ENCODE measurements around the gene VWA7.

DNA sequence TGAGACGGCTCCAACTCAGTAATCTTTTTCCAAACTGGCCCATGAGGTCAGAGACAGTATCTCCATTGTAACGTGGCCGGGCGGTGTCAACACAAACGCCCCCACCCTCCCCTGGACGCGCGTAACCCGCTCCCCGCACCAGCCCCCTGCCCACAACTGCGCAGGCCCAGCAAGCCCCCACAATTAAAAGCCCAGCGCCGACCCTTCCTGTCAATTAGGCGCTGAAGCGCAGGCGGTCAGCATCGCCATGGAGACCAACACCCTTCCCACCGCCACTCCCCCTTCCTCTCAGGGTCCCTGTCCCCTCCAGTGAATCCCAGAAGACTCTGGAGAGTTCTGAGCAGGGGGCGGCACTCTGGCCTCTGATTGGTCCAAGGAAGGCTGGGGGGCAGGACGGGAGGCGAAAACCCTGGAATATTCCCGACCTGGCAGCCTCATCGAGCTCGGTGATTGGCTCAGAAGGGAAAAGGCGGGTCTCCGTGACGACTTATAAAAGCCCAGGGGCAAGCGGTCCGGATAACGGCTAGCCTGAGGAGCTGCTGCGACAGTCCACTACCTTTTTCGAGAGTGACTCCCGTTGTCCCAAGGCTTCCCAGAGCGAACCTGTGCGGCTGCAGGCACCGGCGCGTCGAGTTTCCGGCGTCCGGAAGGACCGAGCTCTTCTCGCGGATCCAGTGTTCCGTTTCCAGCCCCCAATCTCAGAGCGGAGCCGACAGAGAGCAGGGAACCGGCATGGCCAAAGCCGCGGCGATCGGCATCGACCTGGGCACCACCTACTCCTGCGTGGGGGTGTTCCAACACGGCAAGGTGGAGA lies 38.1 kb upstream of the VWA7 start, which contains the start of the genes HSPA1A and HSPA1L:
- TF ChIP-seq EZH2 (IDR thresholded peaks at IDR 0.05; ENCODE audit: insufficient read depth, low read length) (no peak), CTCF (IDR thresholded peaks at IDR 0.05; ENCODE audit: insufficient read depth, low read depth, low read length) (no peak)
